Neural cell (in vitro differentiated cells): Measurements from ENCODE around the gene IFT122. TPM values are rescaled to one million over a fixed set of nuclear protein-coding genes. Genes with fewer than 3 reads are reported as not detected.

ENCODE experiments used
- H2AFZ ChIP-seq: fragments of 200-600, 300-800 bp; sonication (generic), shearing (Covaris generic); 2 replicates; pipeline ENCODE4 v1.6.0; 2014; ENCODE audit warnings: low read depth, mild to moderate bottlenecking, antibody characterized with exemption, low read length, moderate library complexity
- H3F3A ChIP-seq: fragments of 200-600 bp; shearing (Covaris generic); 2 replicates; pipeline ENCODE4 v1.6.1; 2016; ENCODE audit warnings: mild to moderate bottlenecking, moderate library complexity, mixed read lengths, antibody characterized with exemption, low read length; ENCODE audit not compliant: insufficient read depth, poor library complexity, severe bottlenecking
- H3K27ac ChIP-seq: fragments of 200-600, 300-800 bp; sonication (generic), shearing (Covaris generic); 2 replicates; pipeline ENCODE4 v1.5.1; 2014; ENCODE audit warnings: mild to moderate bottlenecking, low read length, moderate library complexity
- H3K27me3 ChIP-seq: fragments of 300-800, 200-600 bp; sonication (generic), shearing (Covaris generic); 2 replicates; pipeline ENCODE4 v1.6.0; 2014; ENCODE audit warnings: mild to moderate bottlenecking, low read depth, low read length, moderate library complexity; ENCODE audit not compliant: insufficient read depth
- H3K36me3 ChIP-seq: fragments of 300-800, 200-600 bp; sonication (generic), shearing (Covaris generic); 2 replicates; pipeline ENCODE4 v1.5.1; 2014; ENCODE audit warnings: mild to moderate bottlenecking, antibody characterized with exemption, low read length, moderate library complexity; ENCODE audit not compliant: insufficient read depth
- H3K4me2 ChIP-seq: fragments of 300-800, 200-600 bp; sonication (generic), shearing (Covaris generic); 2 replicates; pipeline ENCODE4 v1.6.0; 2014; ENCODE audit warnings: mild to moderate bottlenecking, low read length
- H3K4me3 ChIP-seq: fragments of 300-800, 200-600 bp; sonication (generic), shearing (Covaris generic); 2 replicates; pipeline ENCODE4 v1.5.1; 2014; ENCODE audit warnings: mild to moderate bottlenecking, low read length, moderate library complexity
- H3K79me2 ChIP-seq: fragments of 200-600 bp; shearing (Covaris generic); replicated peaks from 2 replicates; pipeline ENCODE4 v1.6.0; 2014; ENCODE audit warnings: mild to moderate bottlenecking, low read length, moderate library complexity; ENCODE audit not compliant: insufficient read depth
- H3K9ac ChIP-seq: fragments of 300-800, 200-600 bp; sonication (generic), shearing (Covaris generic); 2 replicates; pipeline ENCODE4 v1.6.1; 2016; ENCODE audit warnings: mild to moderate bottlenecking, low read length, mixed read lengths
- H3K9me2 ChIP-seq: fragments of 200-600 bp; shearing (Covaris generic); 2 replicates; pipeline ENCODE4 v1.6.1; 2016; ENCODE audit warnings: mild to moderate bottlenecking, low read length, mixed read lengths; ENCODE audit not compliant: insufficient read depth
- H3K9me3 ChIP-seq: fragments of 200-600, 300-800 bp; sonication (generic), shearing (Covaris generic); 2 replicates; pipeline ENCODE4 v1.6.1; 2016; ENCODE audit warnings: mild to moderate bottlenecking, mixed run types, low read length, moderate library complexity, mixed read lengths
- H4K20me1 ChIP-seq: fragments of 200-600 bp; shearing (Covaris generic); 2 replicates; pipeline ENCODE4 v1.6.1; 2016; ENCODE audit warnings: mild to moderate bottlenecking, mixed run types; ENCODE audit not compliant: insufficient read depth
- CTCF ChIP-seq: fragments of 450-650 bp; IDR thresholded peaks from 2 replicates; pipeline ENCODE4 v1.5.1; 2014; ENCODE audit warnings: antibody characterized with exemption, mild to moderate bottlenecking, moderate library complexity; ENCODE audit not compliant: poor library complexity, severe bottlenecking
- EP300 ChIP-seq: fragments of 450-650 bp; conservative IDR thresholded peaks from 2 replicates; pipeline ENCODE4 v1.6.1; 2014; ENCODE audit warnings: antibody characterized with exemption, mild to moderate bottlenecking, moderate library complexity; ENCODE audit not compliant: poor library complexity, severe bottlenecking
- EZH2 ChIP-seq: fragments of 200-600, 300-800 bp; shearing (Covaris generic), sonication (generic); IDR thresholded peaks from 2 replicates; pipeline ENCODE4 v1.6.1; 2014; ENCODE audit warnings: antibody characterized with exemption, low read length, borderline replicate concordance, mild to moderate bottlenecking; ENCODE audit not compliant: insufficient read depth, poor library complexity, severe bottlenecking
- POLR2AphosphoS5 ChIP-seq: IDR thresholded peaks from 2 replicates; pipeline ENCODE4 v1.6.1; 2012
- REST ChIP-seq: IDR thresholded peaks from 2 replicates; pipeline ENCODE4 v1.6.1; 2012; ENCODE audit warnings: borderline replicate concordance
- TAF1 ChIP-seq: IDR thresholded peaks from 2 replicates; pipeline ENCODE4 v1.6.1; 2012; ENCODE audit warnings: low read depth
- polyA plus RNA-seq: library from polyadenylated mRNA; depleted of rRNA; stranded (reverse); fragments of >200 nt; gene quantifications from 2 replicates; pipeline ENCODE4 v1.2.3, GENCODE V29; 2014

Gene IFT122
- polyA plus RNA-seq, 1 donor from 2014 or later: 28.3 TPM

- Histone ChIP-seq H4K20me1 (no peaks in the 10 kb centered on the region), H3K4me3 (no peak overlapping the region), H3K27ac (no peak overlapping the region), H3K36me3 (no peaks in the 10 kb centered on the region), H3K9me2 (no peaks in the 10 kb centered on the region), H3K27me3 (no peaks in the 10 kb centered on the region), H3K4me2 (no peak overlapping the region), H3K79me2 (no peaks in the 10 kb centered on the region), H2AFZ (no peak overlapping the region), H3K9me3 (no peaks in the 10 kb centered on the region), H3K9ac (no peak overlapping the region), H3F3A (no peaks in the 10 kb centered on the region)
- no peak for TF ChIP-seq TAF1
- no peak for TF ChIP-seq CTCF
- TF ChIP-seq REST: no peak
These were observed 46.0 kb downstream of the IFT122 start for GRCh38 chr3:129485721-129486663.

GRCh38 chr3:129486664-129487035 lies 46.6 kb downstream of the IFT122 start:
- H3K36me3 ChIP-seq: no peaks in the 10 kb centered on the region
- no peak overlapping the region for H3K4me3 ChIP-seq
- H3K9me3 ChIP-seq: no peaks in the 10 kb centered on the region
- H3K79me2 ChIP-seq: no peaks in the 10 kb centered on the region
- no peak overlapping the region for H3K27ac ChIP-seq
- H3K9me2 ChIP-seq: no peaks in the 10 kb centered on the region
- no peaks in the 10 kb centered on the region for H3K27me3 ChIP-seq
- no peak overlapping the region for H3K9ac ChIP-seq
- no peaks in the 10 kb centered on the region for H4K20me1 ChIP-seq
- no peak overlapping the region for H3K4me2 ChIP-seq
- no peak for TF ChIP-seq CTCF
- H3F3A ChIP-seq: no peaks in the 10 kb centered on the region
- no peak overlapping the region for H2AFZ ChIP-seq

- H4K20me1 ChIP-seq: no peaks in the 10 kb centered on the region
- H3K9ac ChIP-seq: no peak overlapping the region
- no peak overlapping the region for H3K4me2 ChIP-seq
- no peak overlapping the region for H2AFZ ChIP-seq
- H3K4me3 ChIP-seq: no peak overlapping the region
- no peak overlapping the region for H3K27ac ChIP-seq
- H3K9me2 ChIP-seq: no peaks in the 10 kb centered on the region
- no peaks in the 10 kb centered on the region for H3K36me3 ChIP-seq
- H3K79me2 ChIP-seq: no peaks in the 10 kb centered on the region
- no peaks in the 10 kb centered on the region for H3F3A ChIP-seq
- no peaks in the 10 kb centered on the region for H3K27me3 ChIP-seq
- no peaks in the 10 kb centered on the region for H3K9me3 ChIP-seq
- TF ChIP-seq REST (no peak), TAF1 (no peak), POLR2AphosphoS5 (no peak), EZH2 (no peak), EP300 (no peak)
These were observed 47.3 kb downstream of the IFT122 start for GRCh38 chr3:129487183-129487867.
